Epidermal melanocyte (primary cell): ENCODE results near the gene ART1.
"Not testable (repeated sequence)": the region's sequence is repeated elsewhere in the genome, so short reads cannot be mapped to it uniquely, and the experiment has no call there.

ENCODE experiments used
- DNase-seq: peaks from one replicate; pipeline ENCODE4 v3.0.0; 2011; ENCODE audit warnings: low spot score; ENCODE audit not compliant: insufficient read length

The ART1 gene

DNA sequence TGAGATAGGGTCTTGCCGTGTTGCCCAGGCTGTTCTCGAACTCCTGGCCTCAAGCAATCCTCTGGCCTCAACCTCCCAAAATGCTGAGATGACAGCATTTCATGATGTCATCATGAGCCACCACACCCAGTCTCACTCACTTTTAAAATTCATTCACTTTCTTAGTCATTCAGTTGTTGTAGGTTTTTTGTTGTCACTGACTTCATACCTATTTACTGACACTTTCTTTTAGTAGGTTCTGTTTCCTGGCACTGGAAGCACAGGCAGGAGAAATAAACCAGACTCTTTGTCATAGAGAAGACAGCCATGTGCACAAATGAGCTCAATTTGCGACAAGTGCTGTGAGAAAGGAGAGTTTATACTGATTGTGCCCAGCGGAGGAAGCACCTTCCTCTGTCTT, 13.6 kb upstream of the ART1 start:
- no peak for DNase-seq

DNA sequence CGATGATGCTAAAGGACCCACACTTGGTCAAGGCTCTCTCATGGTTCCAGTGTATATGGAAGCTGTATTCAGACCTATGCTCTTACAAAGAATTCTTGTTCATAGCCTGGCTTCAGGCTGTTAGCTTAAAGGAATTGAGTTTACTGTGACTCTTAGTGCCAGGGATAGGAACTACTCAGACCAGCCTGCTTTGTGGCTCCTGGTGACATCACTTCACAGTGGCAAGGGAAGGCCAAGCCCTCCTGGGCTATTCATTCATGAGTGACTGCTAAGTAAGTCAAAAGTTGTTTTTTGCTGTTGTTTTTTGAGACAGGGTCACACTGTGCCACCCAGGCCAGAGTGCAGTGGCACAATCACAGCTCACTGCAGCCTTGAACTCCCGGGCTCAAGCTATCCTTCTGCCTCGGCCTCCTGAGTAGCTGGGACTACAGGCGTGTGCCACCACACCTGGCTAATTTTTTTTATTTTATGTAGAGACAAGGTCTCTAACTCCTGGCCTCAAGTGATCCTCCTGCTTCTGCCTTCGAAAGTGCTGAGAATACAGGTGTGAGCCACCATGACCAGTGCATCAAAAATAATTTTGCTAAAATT, 12.8 kb upstream of the ART1 start:
- no peak for DNase-seq

- DNase-seq, result no peak
Measured at GRCh38 chr11:3635641-3636375, 9.1 kb upstream of the ART1 start.

- no peak for DNase-seq
Measured at GRCh38 chr11:3637201-3637600, 7.7 kb upstream of the ART1 start.

- no peak for DNase-seq
Measured at GRCh38 chr11:3638513-3638912, 6.4 kb upstream of the ART1 start.

DNA sequence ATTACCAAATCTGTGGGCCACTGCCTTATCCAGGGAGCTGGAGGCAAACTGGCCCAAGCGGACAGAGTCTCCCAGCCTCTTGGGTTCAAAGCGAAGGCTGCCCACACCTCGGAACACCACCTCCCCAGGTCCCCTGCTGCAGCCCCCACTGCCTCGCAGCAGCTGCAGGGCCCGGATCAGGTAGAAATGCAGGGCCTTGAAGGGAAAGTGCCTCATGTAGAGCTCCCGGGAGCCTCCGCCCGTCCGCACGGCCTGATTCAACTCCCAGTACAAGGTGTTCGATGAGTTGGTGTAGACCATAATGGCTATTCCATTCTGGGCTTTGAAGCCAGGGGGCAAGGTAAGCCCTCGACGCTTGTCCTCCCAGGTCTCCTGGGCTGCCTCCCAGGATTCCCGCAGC, 5.1 kb upstream of the ART1 start:
- DNase-seq, result no peak

DNA sequence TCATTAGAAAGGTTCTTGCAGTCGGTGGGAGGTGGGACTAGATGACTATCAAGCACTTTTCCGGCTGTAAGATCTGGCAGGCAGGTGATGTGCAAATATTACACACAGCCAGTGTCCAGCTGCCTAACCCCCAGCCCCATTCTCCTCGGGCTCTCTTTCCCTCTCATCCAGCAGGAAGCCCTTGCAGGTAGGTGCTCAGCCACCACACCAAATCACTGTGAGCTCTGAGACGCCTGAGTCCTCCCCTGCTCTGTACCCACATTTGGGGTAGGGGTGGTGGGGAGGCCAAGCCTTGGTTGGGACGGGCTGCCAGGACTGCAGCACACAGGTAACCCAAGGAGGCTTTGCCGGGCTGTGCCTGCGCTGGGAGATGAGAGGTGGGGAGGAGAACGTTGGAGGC, 3.7 kb upstream of the ART1 start:
- DNase-seq, result no peak

DNA sequence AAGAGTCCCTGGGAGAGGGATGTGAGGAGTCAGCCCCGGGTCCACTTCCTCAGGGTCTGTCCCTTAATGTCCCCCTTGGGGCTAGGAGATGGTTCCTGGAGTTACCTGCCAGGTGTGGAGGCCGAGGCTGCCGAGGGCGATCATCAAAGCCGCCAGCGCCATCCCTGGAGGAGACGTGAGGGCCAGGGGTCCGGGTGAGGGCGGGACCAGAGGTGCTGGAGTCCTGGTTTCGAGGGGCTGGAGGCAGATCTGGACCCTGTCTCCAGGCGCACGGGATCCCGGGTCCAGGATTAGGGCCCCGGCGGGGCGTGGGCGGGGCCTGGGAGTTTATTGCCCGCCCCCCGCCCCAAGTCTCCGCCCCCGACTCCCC, 3.2 kb upstream of the ART1 start, which contains the start of gene ART5:
Gene ART5 (minus strand): TSS at position 292 of the 370 bp plus-strand sequence. CDS start 130 bp downstream, at position 162.
- DNase-seq, result no peak

DNA sequence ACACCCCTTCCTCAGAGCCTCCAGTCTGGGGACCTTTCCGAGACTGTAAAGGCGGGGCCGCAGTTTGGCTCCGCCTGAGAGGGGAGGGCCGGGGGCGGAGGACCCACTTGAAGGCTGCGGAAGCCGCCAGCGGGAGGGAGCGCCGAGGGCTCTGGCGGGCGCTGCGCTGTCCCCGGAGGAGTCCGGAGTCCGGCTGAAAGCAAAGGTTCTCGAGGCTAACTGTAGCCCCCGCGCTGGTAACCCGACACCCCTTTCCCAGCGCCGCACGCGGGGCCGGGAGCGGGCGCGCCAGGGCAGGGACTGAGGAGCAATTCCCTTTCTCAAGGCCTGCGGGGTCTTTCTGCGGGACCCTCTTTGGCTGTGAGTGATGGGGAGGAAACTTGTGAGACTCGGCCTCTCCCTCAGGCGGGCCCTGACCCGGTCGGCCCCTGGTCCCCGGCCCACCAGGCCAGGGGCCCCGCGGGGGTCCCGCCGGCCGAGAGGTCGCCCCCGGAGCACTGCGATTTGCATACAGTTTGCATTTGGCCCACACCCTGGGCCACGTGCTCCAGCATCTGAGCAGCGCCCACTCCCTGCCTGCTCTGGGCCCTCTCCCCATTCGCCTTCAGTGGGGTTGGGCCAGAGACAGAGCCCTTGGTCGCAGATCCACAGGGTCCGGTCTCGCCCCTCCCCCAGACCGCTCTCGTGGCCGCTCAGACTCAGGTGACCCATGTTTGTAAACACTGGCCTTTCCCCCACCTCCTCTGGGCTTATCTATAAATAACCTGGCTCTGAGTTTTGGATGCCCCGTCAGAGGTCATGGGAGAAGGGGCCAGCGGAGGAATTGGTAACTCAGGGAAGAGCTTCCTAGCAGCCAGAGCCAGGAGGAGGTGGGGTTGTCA, 2.6 kb upstream of the ART1 start:
- peak; percentile 77 for DNase-seq

- DNase-seq, result not testable (repeated sequence)
Measured at GRCh38 chr11:3643102-3643546, 1.8 kb upstream of the ART1 start.

DNA sequence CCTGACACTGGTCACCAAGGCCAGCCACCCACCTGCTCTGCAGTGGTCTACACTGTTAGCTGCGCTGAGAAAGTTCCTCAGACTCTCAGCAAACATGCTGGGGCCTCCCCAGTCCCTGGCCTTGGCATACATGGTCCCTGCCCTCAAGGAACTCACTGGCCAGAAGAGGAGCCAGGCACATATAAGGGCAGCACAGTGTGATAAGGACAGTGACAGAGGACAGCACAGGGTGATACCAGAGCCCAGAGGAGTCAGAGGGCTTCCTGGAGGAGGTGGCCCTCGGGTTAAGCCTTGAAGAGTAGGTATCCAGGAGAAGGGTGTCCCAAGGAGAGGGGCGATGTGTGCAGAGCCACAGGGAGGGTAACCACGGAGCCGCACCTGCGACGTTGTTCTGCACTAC, 624 bp downstream of the ART1 start:
- no peak for DNase-seq

GRCh38 chr11:3648843-3649242, 3.9 kb downstream of the ART1 start:
- not testable (repeated sequence) for DNase-seq

DNA sequence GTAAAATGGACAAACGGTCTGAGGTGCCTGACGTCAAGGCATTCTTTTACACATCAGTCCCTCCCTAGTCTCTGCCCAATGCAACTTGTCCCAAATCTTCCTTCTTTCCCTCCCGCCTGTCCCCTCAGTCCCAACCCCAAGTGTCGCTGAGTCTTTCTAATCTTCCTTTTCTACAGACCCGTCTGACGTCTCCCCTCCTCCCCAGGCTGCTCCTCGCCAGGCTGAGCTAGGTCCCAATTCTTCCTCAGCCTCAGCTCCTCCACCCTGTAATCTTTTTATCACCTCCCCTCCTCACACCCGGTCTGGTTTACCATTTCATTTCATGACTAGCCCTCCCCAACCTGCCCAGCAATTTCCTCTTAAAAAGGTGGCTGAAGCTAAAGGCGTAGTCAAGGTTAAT, 4.4 kb downstream of the ART1 start:
- not testable (repeated sequence) for DNase-seq

DNA sequence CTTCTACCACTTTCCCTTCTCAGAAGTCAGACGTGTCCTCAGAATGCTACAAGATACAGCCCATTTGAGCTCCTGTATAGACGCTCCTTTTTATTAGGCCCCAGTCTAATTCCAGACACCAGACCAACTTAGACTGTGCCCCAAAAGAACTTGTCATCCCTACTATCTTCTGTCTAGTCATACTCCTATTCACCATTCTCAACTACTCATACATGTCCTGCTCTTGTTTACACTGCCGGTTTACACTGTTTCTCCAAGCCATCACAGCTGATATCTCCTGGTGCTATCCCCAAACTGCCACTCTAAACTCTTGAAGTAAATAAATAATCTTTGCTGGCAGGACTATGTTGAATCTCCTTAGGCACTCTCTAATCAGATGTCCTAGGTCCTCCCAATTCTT, 7.6 kb downstream of the ART1 start:
- DNase-seq, result not testable (repeated sequence)

DNA sequence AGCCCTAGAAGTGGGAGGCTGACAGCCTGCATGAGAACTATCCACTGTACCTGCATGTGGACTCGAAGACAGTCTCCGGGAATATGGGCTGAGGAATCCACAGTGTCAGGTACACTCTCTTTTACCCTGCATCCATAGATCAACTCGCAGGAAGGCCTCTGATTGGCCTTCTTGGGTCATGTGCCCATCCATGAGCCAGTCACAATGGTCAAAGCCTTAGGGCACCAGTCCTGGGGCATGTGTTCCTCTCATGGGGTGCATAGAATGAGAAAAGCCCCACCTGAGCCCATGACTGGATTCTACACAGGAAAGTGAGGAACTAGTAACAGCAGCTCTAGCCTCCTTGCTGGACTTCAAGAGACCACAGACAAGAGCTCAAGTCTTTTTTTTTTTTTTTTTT, 10.6 kb downstream of the ART1 start:
- DNase-seq, result no peak

- not testable (repeated sequence) for DNase-seq
Measured at GRCh38 chr11:3657331-3657730, 12.4 kb downstream of the ART1 start.

DNA sequence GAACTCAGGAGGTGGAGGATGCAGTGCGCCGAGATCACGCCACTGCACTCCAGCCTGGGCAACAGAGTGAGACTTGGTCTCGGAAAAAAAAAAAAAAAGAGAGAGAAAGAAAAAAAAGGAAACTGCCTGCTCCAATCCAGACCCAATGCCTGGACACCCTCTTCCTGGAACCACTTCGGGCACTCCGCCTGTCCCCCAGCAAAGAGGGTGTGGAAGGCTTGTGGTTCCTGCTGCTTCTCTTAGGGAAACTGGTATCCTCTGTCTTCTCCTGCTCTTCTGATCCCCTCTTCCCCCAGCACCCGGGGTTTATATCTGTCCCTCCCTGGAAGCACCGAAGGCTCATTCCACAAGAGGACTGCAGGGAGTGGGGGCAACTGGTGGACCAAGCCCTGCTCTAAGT, 13.3 kb downstream of the ART1 start:
- no peak for DNase-seq

- DNase-seq, result no peak
Measured at GRCh38 chr11:3659595-3660515, 14.9 kb downstream of the ART1 start.

DNA sequence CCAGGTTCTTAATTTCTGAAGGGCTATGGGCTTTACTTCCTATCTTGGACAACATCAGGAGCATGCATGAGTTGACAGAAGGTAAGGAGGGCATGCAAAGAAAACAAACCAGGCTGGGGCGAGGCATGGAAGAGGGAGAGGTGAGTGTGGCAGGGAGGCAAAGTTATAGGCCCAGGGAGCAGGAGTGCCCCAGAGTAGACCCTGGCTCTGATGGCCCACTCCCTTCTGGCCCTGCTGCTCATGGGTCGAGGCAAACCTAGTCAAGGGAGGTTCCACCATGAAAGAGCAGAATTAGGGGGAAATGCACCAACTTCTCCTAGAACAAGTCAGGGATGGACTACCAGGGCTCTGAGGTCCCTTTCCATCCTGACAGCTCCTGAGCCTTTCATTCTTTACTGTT, 16.0 kb downstream of the ART1 start:
- no peak for DNase-seq

DNA sequence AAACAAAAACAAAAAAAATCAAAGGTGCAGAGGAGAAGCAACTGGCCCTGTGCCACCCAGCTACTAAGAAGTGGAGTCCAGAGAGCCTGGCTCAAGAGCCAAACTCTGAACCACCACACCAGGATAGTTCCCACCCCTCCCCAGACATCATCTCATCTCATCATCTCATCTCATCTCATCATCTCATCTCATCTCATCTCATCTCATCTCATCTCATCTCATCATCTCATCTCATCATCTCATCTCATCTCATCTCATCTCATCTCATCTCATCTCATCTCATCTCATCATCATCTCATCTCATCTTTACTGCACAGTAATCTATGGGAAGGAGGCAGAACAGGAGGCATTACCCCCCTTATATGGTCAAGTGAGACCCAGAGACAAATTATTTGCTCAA, 17.9 kb downstream of the ART1 start:
- DNase-seq, result no peak

DNA sequence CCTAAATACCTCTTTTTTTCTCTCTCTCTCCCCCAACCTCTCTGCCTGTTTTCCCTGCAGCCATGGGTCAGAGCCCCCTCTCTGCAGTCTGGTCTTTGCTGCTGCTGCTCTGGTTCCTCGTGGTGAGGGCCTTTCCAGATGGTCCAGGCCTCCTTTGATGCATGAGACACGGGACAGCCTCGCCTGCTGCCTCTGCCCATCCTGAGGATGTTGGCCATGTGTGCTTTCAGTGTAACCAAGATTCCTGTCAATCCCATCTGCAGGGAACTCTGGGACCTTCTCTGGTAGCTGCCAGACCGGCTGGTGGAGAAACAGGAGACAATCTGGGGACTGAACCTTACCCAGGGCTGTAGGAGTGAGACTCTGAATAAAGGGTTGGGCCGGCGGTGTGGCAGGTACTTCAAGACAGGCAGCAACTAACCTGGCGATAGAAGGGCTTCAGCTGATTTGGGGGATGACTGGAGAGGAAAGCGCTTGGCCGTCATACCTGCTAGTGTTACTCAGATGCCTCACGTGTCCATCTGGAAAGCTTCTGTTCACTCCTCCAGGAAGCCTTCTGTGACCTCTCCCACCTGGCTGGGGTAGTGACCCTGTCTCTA, 19.2 kb downstream of the ART1 start:
- no peak for DNase-seq
